NK-92 (cell line): Measurements from ENCODE around the gene PRX.
"Not testable (repeated sequence)": the region's sequence is repeated elsewhere in the genome, so short reads cannot be mapped to it uniquely, and the experiment has no call there.

Source experiments
- DNase-seq: peaks from one replicate; lab custom pipeline; 2025; ENCODE audit not compliant: unreplicated experiment; lab: John Stamatoyannopoulos, UW

The PRX gene

DNA sequence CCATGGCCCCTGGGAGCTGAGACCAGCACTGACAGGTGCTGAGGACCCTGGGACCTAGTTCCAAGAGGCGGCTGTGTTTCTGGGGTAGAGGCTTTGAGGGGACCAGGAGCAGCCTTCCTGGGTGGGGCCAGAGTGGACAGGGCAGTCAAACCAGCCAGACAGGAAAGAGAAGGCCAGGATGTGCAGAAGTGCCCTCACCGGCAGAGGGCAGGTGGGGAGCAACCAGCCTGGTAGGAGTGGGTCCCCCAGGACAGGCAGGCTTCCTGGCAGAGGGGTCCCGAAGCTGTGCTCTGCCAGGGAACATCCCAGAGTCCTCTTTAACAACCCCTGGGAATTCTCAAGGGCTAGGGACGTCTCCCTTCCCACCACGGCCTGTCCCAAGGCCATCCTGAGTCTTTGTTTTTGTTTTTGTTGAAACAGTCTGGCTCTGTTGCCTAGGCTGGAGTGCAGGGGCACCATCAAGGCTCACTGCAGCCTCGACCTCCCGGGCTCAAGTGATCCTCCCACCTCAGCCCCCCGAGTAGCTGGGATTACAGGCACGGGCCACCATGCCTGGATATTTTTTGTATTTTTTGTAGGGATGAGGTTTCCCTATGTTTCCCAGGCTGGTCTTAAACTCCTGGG is 20.2 kb downstream of the PRX start:
- no peak for DNase-seq

DNA sequence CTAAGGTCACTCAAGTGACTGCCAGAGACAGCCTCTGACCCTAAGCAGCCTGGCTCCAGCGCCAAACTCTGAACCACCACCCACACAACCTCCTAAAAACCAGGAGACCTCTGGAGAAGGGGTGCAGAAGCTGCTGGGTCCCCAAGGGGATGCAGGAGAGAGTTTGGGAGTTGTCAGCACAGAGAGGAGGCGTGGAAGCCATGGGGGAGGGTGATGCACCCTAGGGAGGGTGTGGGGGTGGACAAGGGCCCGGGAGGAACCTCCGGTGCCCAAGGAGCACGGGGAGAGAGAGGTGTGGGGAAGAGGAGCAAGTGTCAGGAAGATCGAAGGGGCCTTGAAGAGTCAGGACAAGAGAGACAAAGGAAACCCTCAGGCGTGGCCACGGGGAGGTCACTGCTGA is 21.1 kb downstream of the PRX start:
- no peak for DNase-seq

DNA sequence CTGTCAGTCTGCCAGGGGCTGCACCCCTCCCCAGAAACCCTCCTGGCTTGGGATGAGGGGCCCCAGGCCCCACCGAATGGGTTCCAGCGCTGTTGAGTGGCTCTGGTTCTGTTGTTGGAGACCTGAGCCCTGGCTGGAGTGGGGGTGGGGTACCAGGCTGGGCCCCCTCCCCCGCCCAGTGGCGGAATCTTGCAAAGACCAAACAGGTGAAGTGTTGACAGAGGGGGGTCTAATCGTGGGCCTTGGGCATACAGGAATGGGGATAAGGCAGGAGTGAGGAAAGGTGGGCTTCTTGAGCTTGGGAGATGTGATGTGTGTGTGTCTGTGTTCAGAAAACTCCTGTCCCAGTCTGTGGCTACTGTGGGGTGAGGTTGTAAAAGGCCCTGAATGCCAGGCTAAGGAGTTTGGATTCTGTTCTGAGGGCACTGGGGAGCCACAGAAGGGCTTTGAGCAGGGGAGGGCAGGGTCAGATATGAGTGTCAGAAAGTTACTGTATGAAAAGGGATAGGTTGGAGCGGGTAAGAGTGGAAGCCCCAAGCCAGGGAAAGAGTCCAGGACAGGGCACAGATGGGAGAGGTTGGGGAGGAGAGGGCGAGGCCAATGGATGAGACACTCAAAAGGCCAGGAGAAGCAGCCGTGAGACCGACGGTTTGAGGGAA is 23.0 kb downstream of the PRX start, which contains the start of gene HIPK4:
Gene HIPK4, minus strand, starts transcription at position 98 of the 659 bp plus-strand sequence. CDS start 279 bp downstream, outside the sequence.
- no peak for DNase-seq

DNA sequence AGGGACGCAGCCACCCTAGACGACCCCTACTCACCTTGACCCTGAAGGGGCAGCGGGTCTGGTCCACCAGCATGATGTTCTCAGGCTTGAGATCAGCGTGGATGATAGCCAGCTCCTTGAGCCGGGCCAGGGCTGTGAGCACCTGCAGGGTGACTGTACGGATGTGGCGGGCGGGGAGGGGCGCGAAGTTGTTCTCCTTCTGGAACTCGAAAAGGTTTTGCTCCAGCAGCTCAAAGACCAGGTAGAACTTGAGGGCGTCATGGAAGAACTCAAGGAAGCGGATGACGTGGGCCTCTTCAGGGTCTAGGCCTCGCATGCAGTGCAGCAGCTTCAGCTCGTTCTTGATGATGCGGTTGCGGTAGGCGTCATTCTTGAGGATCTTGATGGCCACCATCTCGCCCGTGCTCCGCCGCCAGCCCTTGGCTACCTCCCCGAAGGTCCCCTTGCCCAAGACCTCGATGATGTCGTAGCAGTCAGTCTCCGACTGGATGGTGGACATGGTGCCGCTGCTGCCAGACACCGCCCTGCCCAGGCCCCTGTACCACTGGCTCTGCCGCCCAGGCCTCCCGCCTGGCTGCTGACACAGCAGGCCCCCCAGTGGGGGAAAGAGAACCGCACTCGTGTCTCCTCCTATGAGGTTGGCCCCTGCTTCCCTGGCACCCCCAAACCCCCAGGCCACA is 23.6 kb downstream of the PRX start:
- no peak for DNase-seq

DNA sequence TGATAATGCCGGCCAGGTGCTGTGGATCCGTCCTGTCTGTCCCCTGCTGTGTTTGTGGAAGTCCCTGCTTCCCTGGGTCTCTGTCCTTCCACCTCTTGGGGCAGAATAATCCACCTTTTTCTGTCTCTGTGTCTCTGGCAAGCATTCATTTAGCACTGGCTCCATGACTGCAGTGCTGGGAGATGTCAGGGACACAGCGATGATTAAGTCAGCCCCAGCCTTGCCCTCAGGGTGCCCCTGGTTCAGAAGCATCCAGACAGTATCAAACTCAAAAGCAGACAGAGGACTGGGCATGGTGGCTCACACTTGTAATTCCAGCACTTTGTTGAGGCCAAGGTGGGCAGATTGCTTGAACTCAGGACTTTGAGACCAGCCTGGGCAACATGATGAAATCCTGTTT is 24.7 kb downstream of the PRX start:
- DNase-seq: no peak

- no peak for DNase-seq
Measured at GRCh38 chr19:40387155-40387554, 26.0 kb downstream of the PRX start.

DNA sequence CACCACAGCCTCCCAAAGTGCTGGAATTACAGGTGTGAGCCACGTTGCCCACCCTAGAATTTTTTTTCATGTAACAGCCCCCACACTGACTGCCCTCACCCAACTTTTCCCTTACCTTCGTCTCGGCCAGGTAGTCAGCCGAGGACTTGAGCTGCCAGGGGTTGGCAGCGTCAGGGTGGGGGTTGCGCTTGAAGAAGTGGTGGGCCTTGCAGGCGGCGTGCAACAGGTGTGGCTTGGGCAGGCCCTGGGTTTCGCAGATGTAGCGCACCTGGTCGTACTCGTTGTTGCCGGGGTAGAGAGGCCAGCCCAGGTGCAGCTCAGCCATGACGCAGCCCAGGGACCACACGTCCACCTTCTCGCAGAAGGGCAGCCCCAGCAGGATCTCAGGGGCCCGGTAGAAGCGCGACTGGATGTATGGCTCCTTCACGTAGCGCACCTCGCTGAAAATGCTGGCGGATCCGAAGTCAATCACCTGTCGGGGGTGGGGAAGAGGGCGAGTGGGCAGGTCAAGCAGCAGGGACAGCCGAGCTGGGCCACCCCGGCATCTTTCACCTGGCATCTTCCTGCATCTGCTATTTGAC is 29.4 kb downstream of the PRX start:
- DNase-seq: no peak

GRCh38 chr19:40381321-40381720 is 31.9 kb downstream of the PRX start:
- no peak for DNase-seq

GRCh38 chr19:40380199-40381037 is 32.8 kb downstream of the PRX start:
- no peak for DNase-seq

DNA sequence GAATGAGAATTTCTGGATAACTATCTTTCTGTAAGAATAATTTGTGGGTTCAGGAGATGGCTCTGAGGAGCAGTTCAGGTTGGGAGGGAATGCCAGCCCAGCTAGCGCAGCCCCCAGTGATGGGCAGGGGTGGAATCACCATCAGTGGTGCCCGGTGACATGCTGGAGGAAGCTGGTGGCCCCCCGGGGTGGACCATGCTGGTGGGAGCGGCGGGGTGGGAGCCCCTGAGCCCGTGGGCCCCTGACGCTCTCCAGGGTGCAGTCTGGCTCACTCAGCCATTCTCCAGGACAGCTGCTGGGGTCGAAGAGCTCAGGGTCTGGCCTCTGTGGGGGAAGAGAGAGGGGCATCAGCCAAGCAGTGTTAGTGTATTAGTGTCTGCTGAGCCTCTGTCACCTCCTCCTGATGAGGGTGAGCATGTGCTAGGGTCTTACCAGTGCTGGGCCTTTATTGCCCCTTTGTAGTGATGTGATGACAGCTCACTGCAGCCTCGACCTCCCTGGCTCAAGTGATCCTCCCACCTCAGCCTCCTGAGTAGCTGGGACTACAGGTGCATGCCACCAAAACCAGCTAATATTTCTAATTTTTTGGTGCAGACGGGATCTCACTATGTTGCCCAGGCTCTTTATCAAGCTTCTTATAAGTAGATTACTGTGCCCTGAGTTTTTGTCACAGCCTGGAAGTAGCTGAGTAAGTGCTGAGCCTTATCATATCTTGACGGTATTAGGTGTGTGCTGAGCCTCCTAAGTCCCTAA is 33.6 kb downstream of the PRX start:
- DNase-seq: no peak

- no peak for DNase-seq
Measured at GRCh38 chr19:40378509-40378908, 34.7 kb downstream of the PRX start.

DNA sequence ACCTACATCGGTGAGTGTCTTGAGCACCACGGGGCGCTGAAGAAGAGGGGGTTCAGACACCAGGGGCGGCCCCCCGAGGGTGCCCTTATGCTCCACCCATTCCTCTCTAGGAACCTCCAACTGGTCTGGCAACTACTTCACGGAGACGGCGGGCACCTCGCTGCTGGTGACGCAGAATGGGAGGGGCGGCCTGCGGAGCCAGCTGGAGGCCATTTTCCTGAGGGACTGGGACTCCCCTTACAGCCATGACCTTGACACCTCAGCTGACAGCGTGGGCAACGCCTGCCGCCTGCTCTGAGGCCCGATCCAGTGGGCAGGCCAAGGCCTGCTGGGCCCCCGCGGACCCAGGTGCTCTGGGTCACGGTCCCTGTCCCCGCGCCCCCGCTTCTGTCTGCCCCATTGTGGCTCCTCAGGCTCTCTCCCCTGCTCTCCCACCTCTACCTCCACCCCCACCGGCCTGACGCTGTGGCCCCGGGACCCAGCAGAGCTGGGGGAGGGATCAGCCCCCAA is 35.2 kb downstream of the PRX start:
- no peak for DNase-seq

GRCh38 chr19:40376286-40376862 is 36.8 kb downstream of the PRX start:
- DNase-seq: no peak

GRCh38 chr19:40374084-40374483 is 39.1 kb downstream of the PRX start:
- DNase-seq: no peak

GRCh38 chr19:40371802-40372122 is 41.4 kb downstream of the PRX start:
- DNase-seq: no peak

DNA sequence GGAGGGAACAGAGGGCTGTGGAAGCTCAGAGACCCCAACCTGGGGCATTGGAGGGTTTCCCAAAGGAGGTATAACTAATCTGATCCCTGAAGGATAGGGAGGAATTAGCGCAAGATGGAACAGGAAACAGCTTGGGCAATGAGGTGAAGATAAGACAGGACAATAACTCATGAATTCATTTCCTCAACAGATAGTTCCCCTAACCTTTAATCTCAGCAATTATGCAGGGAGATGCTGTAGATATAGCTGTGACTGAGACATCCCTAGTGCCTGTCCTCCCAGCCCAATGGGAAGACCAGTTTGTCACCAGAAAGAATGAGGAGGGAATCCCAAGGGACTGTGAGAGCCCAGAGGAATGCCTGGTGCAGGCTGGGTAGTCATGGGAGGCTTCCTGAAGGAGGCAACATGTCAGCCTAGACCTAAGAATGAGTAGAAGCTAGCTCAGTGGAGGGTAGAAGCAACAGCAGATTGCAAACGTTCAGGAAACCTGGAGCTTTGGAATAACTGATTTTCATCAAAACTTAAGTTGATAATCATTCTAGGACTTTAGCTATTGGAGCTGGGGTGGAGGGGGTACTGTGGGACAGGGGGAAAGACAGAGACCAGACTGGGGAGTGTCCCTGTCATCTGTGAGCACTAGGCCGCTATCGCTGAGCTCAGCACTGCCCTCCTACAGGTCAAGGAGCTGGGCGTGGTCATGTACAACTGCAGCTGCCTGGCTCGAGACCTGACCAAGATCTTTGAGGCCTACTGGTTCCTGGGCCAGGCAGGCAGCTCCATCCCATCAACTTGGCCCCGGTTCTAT is 42.0 kb downstream of the PRX start:
- DNase-seq: no peak

GRCh38 chr19:40370253-40370652 is 42.9 kb downstream of the PRX start:
- DNase-seq: not testable (repeated sequence)

GRCh38 chr19:40369797-40370196 is 43.4 kb downstream of the PRX start:
- DNase-seq: no peak
